ENCODE measurements around the gene MYLK4. TPM values are rescaled to one million over a fixed set of nuclear protein-coding genes. Genes with fewer than 3 reads are reported as not detected.

The MYLK4 gene
- 1.2 and 1.3 TPM in 2 replicates for polyA plus RNA-seq
- 1.4 and 1.5 TPM in 2 replicates for polyA minus RNA-seq

GRCh38 chr6:2750832-2751231 is at the start of gene MYLK4:
Gene MYLK4, minus strand, starts transcription at chr6:2750922. Its CDS starts 1,628 bp downstream, at chr6:2749294.
- Histone ChIP-seq H2AFZ (ENCODE audit: low read depth, low read length) (no peak within 1 kb of the TSS), H3K9me2 (ENCODE audit: insufficient read depth, low read length) (no peaks in the 10 kb centered on the region), H3K27me3 (ENCODE audit: insufficient read depth, low read depth, low read length) (no peaks in the 10 kb centered on the region), H3F3A (ENCODE audit: insufficient read depth, low read length, poor library complexity, severe bottlenecking) (no peaks in the 10 kb centered on the region), H3K4me2 (ENCODE audit: low read length) (no peak within 1 kb of the TSS), H4K20me1 (ENCODE audit: insufficient read depth) (no peaks in the 10 kb centered on the region), H3K9ac (ENCODE audit: low read length) (no peak within 1 kb of the TSS), H3K27ac (ENCODE audit: low read length) (no peak within 1 kb of the TSS), H3K36me3 (ENCODE audit: insufficient read depth, low read length) (no peaks in the 10 kb centered on the region), H3K79me2 (replicated peaks; ENCODE audit: insufficient read depth, low read length) (no peaks in the 10 kb centered on the region), H3K9me3 (ENCODE audit: low read length) (no peaks in the 10 kb centered on the region), H3K4me3 (ENCODE audit: low read length) (no peak within 1 kb of the TSS)
- TF ChIP-seq MXI1 (conservative IDR thresholded peaks at IDR 0.05; ENCODE audit: poor library complexity, severe bottlenecking) (no peak), CTCF (IDR thresholded peaks at IDR 0.05; ENCODE audit: poor library complexity, severe bottlenecking) (no peak), EZH2 (IDR thresholded peaks at IDR 0.05; ENCODE audit: borderline replicate concordance, insufficient read depth, low read length, poor library complexity, severe bottlenecking) (no peak), SMC3 (conservative IDR thresholded peaks at IDR 0.05; ENCODE audit: poor library complexity) (no peak), RAD21 (conservative IDR thresholded peaks at IDR 0.05) (no peak), EP300 (conservative IDR thresholded peaks at IDR 0.05; ENCODE audit: poor library complexity, severe bottlenecking) (no peak), POLR2AphosphoS5 (IDR thresholded peaks at IDR 0.05) (no peak), TAF1 (IDR thresholded peaks at IDR 0.05; ENCODE audit: low read depth) (no peak), REST (IDR thresholded peaks at IDR 0.05; ENCODE audit: borderline replicate concordance) (no peak)

- no peak overlapping the region for H3K27ac ChIP-seq (ENCODE audit: low read length)
- H3K9me2 ChIP-seq (ENCODE audit: insufficient read depth, low read length): no peaks in the 10 kb centered on the region
Observed at GRCh38 chr6:2799936-2800527, 49.3 kb upstream of the MYLK4 start.

More at GRCh38 chr6:2799936-2800527, 49.3 kb upstream of the MYLK4 start:
- Histone ChIP-seq H3K4me2 (ENCODE audit: low read length) (no peak overlapping the region), H3K36me3 (ENCODE audit: insufficient read depth, low read length) (no peaks in the 10 kb centered on the region), H3K9ac (ENCODE audit: low read length) (no peak overlapping the region), H3K79me2 (replicated peaks; ENCODE audit: insufficient read depth, low read length) (no peaks in the 10 kb centered on the region), H3F3A (ENCODE audit: insufficient read depth, low read length, poor library complexity, severe bottlenecking) (no peaks in the 10 kb centered on the region), H2AFZ (ENCODE audit: low read depth, low read length) (no peak overlapping the region), H4K20me1 (ENCODE audit: insufficient read depth) (no peaks in the 10 kb centered on the region), H3K4me3 (ENCODE audit: low read length) (no peak overlapping the region), H3K27me3 (ENCODE audit: insufficient read depth, low read depth, low read length) (no peaks in the 10 kb centered on the region), H3K9me3 (ENCODE audit: low read length) (no peaks in the 10 kb centered on the region)
- TF ChIP-seq MXI1 (conservative IDR thresholded peaks at IDR 0.05; ENCODE audit: poor library complexity, severe bottlenecking) (no peak), POLR2AphosphoS5 (IDR thresholded peaks at IDR 0.05) (no peak), EZH2 (IDR thresholded peaks at IDR 0.05; ENCODE audit: borderline replicate concordance, insufficient read depth, low read length, poor library complexity, severe bottlenecking) (no peak), EP300 (conservative IDR thresholded peaks at IDR 0.05; ENCODE audit: poor library complexity, severe bottlenecking) (no peak), SMC3 (conservative IDR thresholded peaks at IDR 0.05; ENCODE audit: poor library complexity) (no peak), CTCF (IDR thresholded peaks at IDR 0.05; ENCODE audit: poor library complexity, severe bottlenecking) (no peak), TAF1 (IDR thresholded peaks at IDR 0.05; ENCODE audit: low read depth) (no peak), RAD21 (conservative IDR thresholded peaks at IDR 0.05) (no peak), REST (IDR thresholded peaks at IDR 0.05; ENCODE audit: borderline replicate concordance) (no peak)
